ENCODE measurements around the gene PAX3. TPM values are rescaled to one million over a fixed set of nuclear protein-coding genes. Genes with fewer than 3 reads are reported as not detected.

The PAX3 gene
- total RNA-seq, 4 donors from 2014 or later = 2.7 to 4.5 (median 3.6) TPM

GRCh38 chr2:222271854-222272253 is 26.9 kb downstream of the PAX3 start:
- in situ Hi-C loops (cut with MboI; ENCODE audit: low sequenced_read_pairs in 4 of 4) = no loop called here
- Histone ChIP-seq H3K4me3 (no peak overlapping the region), H3K9me3 (no peaks in the 10 kb centered on the region), H3K27ac (no peak overlapping the region), H3K4me1 (peaks cover 0 to 10% of the 10 kb centered on the region in 2 donors), H3K27me3 (no peaks in the 10 kb centered on the region), H3K36me3 (no peaks in the 10 kb centered on the region)
- TF ChIP-seq POLR2A (IDR thresholded peaks at IDR 0.05) = no peak
- no peak for TF ChIP-seq CTCF (IDR thresholded peaks at IDR 0.05 in 4 of 5, conservative IDR thresholded peaks at IDR 0.05 in 1 of 5)
- intact Hi-C loops (cut with DNase I; ENCODE audit: low total_unique reads) = no loop called here
- DNase-seq (no peak), ATAC-seq (peak in 1 of 2 donors; percentile 55)

- Histone ChIP-seq H3K27ac (no peak overlapping the region), H3K27me3 (no peaks in the 10 kb centered on the region), H3K9me3 (no peaks in the 10 kb centered on the region), H3K36me3 (no peaks in the 10 kb centered on the region), H3K4me1 (peaks cover 0 to 10% of the 10 kb centered on the region in 2 donors), H3K4me3 (no peak overlapping the region)
- intact Hi-C loops (cut with DNase I; ENCODE audit: low total_unique reads) (no loop called here), in situ Hi-C loops (cut with MboI; ENCODE audit: low sequenced_read_pairs in 4 of 4) (no loop called here)
- DNase-seq (no peak), ATAC-seq (no peak)
- TF ChIP-seq CTCF (IDR thresholded peaks at IDR 0.05 in 4 of 5, conservative IDR thresholded peaks at IDR 0.05 in 1 of 5) = no peak
- no peak for TF ChIP-seq POLR2A (IDR thresholded peaks at IDR 0.05)
Observed at GRCh38 chr2:222270396-222270795, 28.4 kb downstream of the PAX3 start.

- no peak for ATAC-seq
- Histone ChIP-seq H3K27me3 (no peaks in the 10 kb centered on the region), H3K27ac (no peak overlapping the region), H3K36me3 (no peaks in the 10 kb centered on the region), H3K4me3 (no peak overlapping the region), H3K4me1 (peaks cover 0 to 10% of the 10 kb centered on the region in 2 donors), H3K9me3 (no peaks in the 10 kb centered on the region)
- no peak for TF ChIP-seq CTCF (IDR thresholded peaks at IDR 0.05 in 4 of 5, conservative IDR thresholded peaks at IDR 0.05 in 1 of 5)
- TF ChIP-seq POLR2A (IDR thresholded peaks at IDR 0.05) = no peak
- in situ Hi-C loops (cut with MboI; ENCODE audit: low sequenced_read_pairs in 4 of 4) = no loop called here
- intact Hi-C loops (cut with DNase I; ENCODE audit: low total_unique reads) = no loop called here
- DNase-seq = no peak
Observed at GRCh38 chr2:222269132-222269531, 29.7 kb downstream of the PAX3 start.

GRCh38 chr2:222268311-222268990 is 30.3 kb downstream of the PAX3 start:
- H3K9me3 ChIP-seq = no peaks in the 10 kb centered on the region
- ATAC-seq (no peak), DNase-seq (no peak)
- H3K36me3 ChIP-seq = no peaks in the 10 kb centered on the region
- no peak overlapping the region for H3K27ac ChIP-seq
- no peak for TF ChIP-seq POLR2A (IDR thresholded peaks at IDR 0.05)
- no peak for TF ChIP-seq CTCF (IDR thresholded peaks at IDR 0.05 in 4 of 5, conservative IDR thresholded peaks at IDR 0.05 in 1 of 5)
- in situ Hi-C loops (cut with MboI; ENCODE audit: low sequenced_read_pairs in 4 of 4) (no loop called here), intact Hi-C loops (cut with DNase I; ENCODE audit: low total_unique reads) (no loop called here)
- no peak overlapping the region for H3K4me3 ChIP-seq
- H3K4me1 ChIP-seq = peaks cover 0 to 10% of the 10 kb centered on the region in 2 donors
- no peaks in the 10 kb centered on the region for H3K27me3 ChIP-seq
